Measurements from ENCODE around the gene TTLL7.

DNA sequence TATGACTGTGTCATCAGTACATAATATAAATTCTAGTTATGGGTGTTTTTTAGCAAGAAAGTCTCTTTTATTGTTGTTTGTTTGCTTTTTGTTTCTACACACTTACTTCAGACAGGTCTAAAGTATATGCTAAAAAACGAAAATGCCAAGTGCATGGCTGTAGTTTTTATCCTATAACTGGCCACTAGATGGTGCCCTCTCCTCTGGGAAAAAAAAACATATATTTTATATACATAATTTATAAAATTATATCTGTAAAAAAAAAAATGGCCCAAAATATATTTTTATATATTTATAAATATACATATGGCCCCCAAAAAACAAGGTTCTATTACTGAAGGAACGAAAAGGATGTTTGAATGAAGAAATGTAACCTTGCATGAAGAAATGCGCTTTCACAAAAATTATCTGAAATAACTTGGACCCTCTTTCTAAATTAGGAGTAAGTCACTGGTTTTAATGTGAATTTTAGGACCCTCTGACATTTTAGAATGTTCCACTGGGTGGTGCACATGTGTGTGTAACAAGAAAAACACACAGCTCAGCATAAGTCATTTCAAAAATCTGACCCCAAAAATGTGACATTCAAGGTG lies 93.5 kb downstream of the TTLL7 start:
- TF ChIP-seq POLR2AphosphoS5 (IDR thresholded peaks at IDR 0.05) = no peak
- no peak for TF ChIP-seq POLR2A (IDR thresholded peaks at IDR 0.05)
- TF ChIP-seq CTCF (IDR thresholded peaks at IDR 0.05) = peak in 1 of 3 donors; percentile 36
